ENCODE results near the gene KIF2A. TPM values are rescaled to one million over a fixed set of nuclear protein-coding genes. Genes with fewer than 3 reads are reported as not detected.
A peak's percentile ranks its signal among the peaks of the same experiment; 100 is the strongest.

The KIF2A gene
- total RNA-seq, 1 donor from 2014 or later, result 53.4 TPM

DNA sequence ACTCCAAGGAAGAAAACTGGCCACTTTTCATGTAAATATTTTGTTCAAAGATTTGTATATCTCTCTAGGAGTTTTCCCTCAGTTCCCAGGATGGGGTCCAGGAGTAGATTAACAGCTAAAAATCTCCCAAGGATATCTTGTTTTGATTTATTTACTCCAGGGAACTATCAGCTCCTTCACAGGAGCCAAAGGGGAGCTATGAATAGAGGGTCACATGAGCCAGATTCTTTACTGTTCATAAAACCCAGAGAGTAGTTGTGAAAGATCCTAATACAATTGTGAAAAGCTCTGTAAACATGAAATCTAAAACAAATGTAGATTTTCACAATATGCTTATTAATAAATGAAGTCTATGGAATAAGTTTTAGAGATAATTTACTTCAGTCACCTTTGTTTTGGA lies 80.8 kb downstream of the KIF2A start:
- no peak overlapping the region for H3K4me3 ChIP-seq (ENCODE audit: low read depth, low read length)
- no peaks in the 10 kb centered on the region for H3K27me3 ChIP-seq (ENCODE audit: control insufficient read depth, insufficient read depth, low read length)
- DNase-seq (ENCODE audit: low read depth), result no peak
- peaks cover 2% of the 10 kb centered on the region for H3K36me3 ChIP-seq (ENCODE audit: control insufficient read depth, insufficient read depth, low read length)
- TF ChIP-seq, protein P1, sequence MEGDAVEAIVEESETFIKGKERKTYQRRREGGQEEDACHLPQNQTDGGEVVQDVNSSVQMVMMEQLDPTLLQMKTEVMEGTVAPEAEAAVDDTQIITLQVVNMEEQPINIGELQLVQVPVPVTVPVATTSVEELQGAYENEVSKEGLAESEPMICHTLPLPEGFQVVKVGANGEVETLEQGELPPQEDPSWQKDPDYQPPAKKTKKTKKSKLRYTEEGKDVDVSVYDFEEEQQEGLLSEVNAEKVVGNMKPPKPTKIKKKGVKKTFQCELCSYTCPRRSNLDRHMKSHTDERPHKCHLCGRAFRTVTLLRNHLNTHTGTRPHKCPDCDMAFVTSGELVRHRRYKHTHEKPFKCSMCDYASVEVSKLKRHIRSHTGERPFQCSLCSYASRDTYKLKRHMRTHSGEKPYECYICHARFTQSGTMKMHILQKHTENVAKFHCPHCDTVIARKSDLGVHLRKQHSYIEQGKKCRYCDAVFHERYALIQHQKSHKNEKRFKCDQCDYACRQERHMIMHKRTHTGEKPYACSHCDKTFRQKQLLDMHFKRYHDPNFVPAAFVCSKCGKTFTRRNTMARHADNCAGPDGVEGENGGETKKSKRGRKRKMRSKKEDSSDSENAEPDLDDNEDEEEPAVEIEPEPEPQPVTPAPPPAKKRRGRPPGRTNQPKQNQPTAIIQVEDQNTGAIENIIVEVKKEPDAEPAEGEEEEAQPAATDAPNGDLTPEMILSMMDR (IDR thresholded peaks at IDR 0.05; ENCODE audit: insufficient read depth, low read length, poor library complexity, severe bottlenecking), result no peak

- H3K4me3 ChIP-seq (ENCODE audit: low read depth, low read length), result no peak overlapping the region
- H3K27me3 ChIP-seq (ENCODE audit: control insufficient read depth, insufficient read depth, low read length), result no peaks in the 10 kb centered on the region
- TF ChIP-seq, protein P1 (IDR thresholded peaks at IDR 0.05; ENCODE audit: insufficient read depth, low read length, poor library complexity, severe bottlenecking), result no peak
- DNase-seq (ENCODE audit: low read depth), result no peak
- no peaks in the 10 kb centered on the region for H3K36me3 ChIP-seq (ENCODE audit: control insufficient read depth, insufficient read depth, low read length)
Measured at GRCh38 chr5:62395210-62395950, 89.4 kb downstream of the KIF2A start.

GRCh38 chr5:62403411-62404250 lies 97.6 kb downstream of the KIF2A start, which contains the start of gene DIMT1:
DIMT1 (minus strand) TSS chr5:62403905; CDS start chr5:62403772, 133 bp downstream.
- TF ChIP-seq, protein P1 (IDR thresholded peaks at IDR 0.05; ENCODE audit: insufficient read depth, low read length, poor library complexity, severe bottlenecking), result no peak
- H3K4me3 ChIP-seq (ENCODE audit: low read depth, low read length), result peak within 1 kb of the TSS; percentile 90

GRCh38 chr5:62412549-62413329 lies 106.7 kb downstream of the KIF2A start, which contains the start of gene IPO11:
IPO11 (plus strand) TSS chr5:62412763; CDS start chr5:62437280, 24,517 bp downstream.
- no peaks in the 10 kb centered on the region for H3K27me3 ChIP-seq (ENCODE audit: control insufficient read depth, insufficient read depth, low read length)
- no peaks in the 10 kb centered on the region for H3K36me3 ChIP-seq (ENCODE audit: control insufficient read depth, insufficient read depth, low read length)
- DNase-seq (ENCODE audit: low read depth), result peak; percentile 96
- TF ChIP-seq, protein P1 (IDR thresholded peaks at IDR 0.05; ENCODE audit: insufficient read depth, low read length, poor library complexity, severe bottlenecking), result no peak
- peak within 1 kb of the TSS; percentile 87 for H3K4me3 ChIP-seq (ENCODE audit: low read depth, low read length)

More at GRCh38 chr5:62403411-62404250, 97.6 kb downstream of the KIF2A start, which contains the start of gene DIMT1:
- peak; percentile 87 for DNase-seq (ENCODE audit: low read depth)
- Histone ChIP-seq H3K27me3 (ENCODE audit: control insufficient read depth, insufficient read depth, low read length) (no peaks in the 10 kb centered on the region), H3K36me3 (ENCODE audit: control insufficient read depth, insufficient read depth, low read length) (no peaks in the 10 kb centered on the region)

DNA sequence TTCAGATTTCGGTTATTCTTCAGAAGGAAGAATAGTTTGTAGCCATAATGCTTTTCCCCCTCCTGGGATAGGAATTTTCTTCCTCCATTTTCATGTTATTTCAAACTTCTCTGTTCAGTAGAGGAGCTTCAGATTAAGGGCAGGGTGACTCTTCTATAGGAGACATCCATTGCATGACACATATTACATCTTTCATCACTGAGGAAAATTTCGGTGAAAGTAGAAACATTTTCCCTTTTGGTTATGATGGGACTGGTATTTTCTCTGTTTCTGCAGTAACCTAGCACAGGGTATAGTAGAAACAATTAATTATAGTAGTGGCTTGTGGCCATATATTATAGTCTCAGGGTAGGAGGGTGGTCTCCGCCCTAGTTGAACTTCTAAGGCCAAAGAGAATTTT lies 107.7 kb downstream of the KIF2A start:
- no peaks in the 10 kb centered on the region for H3K27me3 ChIP-seq (ENCODE audit: control insufficient read depth, insufficient read depth, low read length)
- H3K4me3 ChIP-seq (ENCODE audit: low read depth, low read length), result peak overlapping the region; percentile 87
- H3K36me3 ChIP-seq (ENCODE audit: control insufficient read depth, insufficient read depth, low read length), result no peaks in the 10 kb centered on the region
- no peak for DNase-seq (ENCODE audit: low read depth)
- TF ChIP-seq, protein P1 (IDR thresholded peaks at IDR 0.05; ENCODE audit: insufficient read depth, low read length, poor library complexity, severe bottlenecking), result no peak

Data from kidney epithelial cell (primary cell).